Activated CD4-positive, alpha-beta T cell treated with anti-CD3 and anti-CD28 coated beads, Interleukin-2, amount 10 ng/mL, durations not matched to agents 24 days and 14 days (primary cell): ENCODE results near the gene SNCAIP. TPM values are rescaled to one million over a fixed set of nuclear protein-coding genes. Genes with fewer than 3 reads are reported as not detected.
"Not testable (repeated sequence)": the region's sequence is repeated elsewhere in the genome, so short reads cannot be mapped to it uniquely, and the experiment has no call there.

Source experiments
- DNase-seq: peaks from one replicate; pipeline ENCODE4 v3.0.0; 2022
- H3K27ac Mint-ChIP-seq: one replicate; pipeline ENCODE4 v1.8.0; 2022; ENCODE audit warnings: mild to moderate bottlenecking, mixed read lengths
- H3K27me3 Mint-ChIP-seq: one replicate; pipeline ENCODE4 v1.8.0; 2022; ENCODE audit warnings: mixed read lengths
- H3K36me3 Mint-ChIP-seq: one replicate; pipeline ENCODE4 v1.8.0; 2022; ENCODE audit warnings: low read depth, mild to moderate bottlenecking, mixed read lengths
- H3K4me1 Mint-ChIP-seq: one replicate; pipeline ENCODE4 v1.8.0; 2021; ENCODE audit warnings: mixed read lengths
- H3K4me3 Mint-ChIP-seq: one replicate; pipeline ENCODE4 v1.8.0; 2022; ENCODE audit warnings: mild to moderate bottlenecking, moderate library complexity, mixed read lengths
- H3K9me3 Mint-ChIP-seq: one replicate; pipeline ENCODE4 v1.8.0; 2021; ENCODE audit warnings: mixed read lengths
- intact Hi-C: fragments of 100-400 bp; cut with micrococcal nuclease; formaldehyde crosslinking; loops from one replicate; pipeline ENCODE4 v1.15.1; 2023
- total RNA-seq: library from RNA; stranded (reverse); gene quantifications from 2 replicates; pipeline ENCODE4 v1.2.3, GENCODE V29; 2022

SNCAIP gene
- total RNA-seq, 1 donor from 2014 or later: not detected

GRCh38 chr5:122382938-122383337 lies 70.9 kb downstream of the SNCAIP start:
- H3K4me3 Mint-ChIP-seq, DNase-seq, H3K27ac Mint-ChIP-seq, H3K9me3 Mint-ChIP-seq, H3K36me3 Mint-ChIP-seq, H3K27me3 Mint-ChIP-seq, H3K4me1 Mint-ChIP-seq, intact Hi-C loops: not testable (repeated sequence)

GRCh38 chr5:122384739-122385235 lies 72.8 kb downstream of the SNCAIP start:
- H3K4me1 Mint-ChIP-seq: no peaks in the 10 kb centered on the region
- no peaks in the 10 kb centered on the region for H3K27me3 Mint-ChIP-seq
- no peaks in the 10 kb centered on the region for H3K36me3 Mint-ChIP-seq
- DNase-seq: no peak
- peaks cover 7% of the 10 kb centered on the region for H3K9me3 Mint-ChIP-seq
- intact Hi-C loops: no loop called here
- H3K4me3 Mint-ChIP-seq: no peak overlapping the region
- no peak overlapping the region for H3K27ac Mint-ChIP-seq

GRCh38 chr5:122385286-122385685 lies 73.2 kb downstream of the SNCAIP start:
- Mint-ChIP-seq H3K36me3 (no peaks in the 10 kb centered on the region), H3K27ac (no peak overlapping the region), H3K4me1 (no peaks in the 10 kb centered on the region), H3K27me3 (no peaks in the 10 kb centered on the region), H3K9me3 (peaks cover 7% of the 10 kb centered on the region), H3K4me3 (no peak overlapping the region)
- intact Hi-C loops: no loop called here
- DNase-seq: no peak

- intact Hi-C loops: no loop called here
- H3K36me3 Mint-ChIP-seq: no peaks in the 10 kb centered on the region
- DNase-seq: no peak
- no peaks in the 10 kb centered on the region for H3K27me3 Mint-ChIP-seq
- no peak overlapping the region for H3K27ac Mint-ChIP-seq
- no peaks in the 10 kb centered on the region for H3K4me1 Mint-ChIP-seq
- peaks cover 7% of the 10 kb centered on the region for H3K9me3 Mint-ChIP-seq
- no peak overlapping the region for H3K4me3 Mint-ChIP-seq
Observed at GRCh38 chr5:122385808-122386207, 73.8 kb downstream of the SNCAIP start.

- Mint-ChIP-seq H3K36me3 (no peaks in the 10 kb centered on the region), H3K4me3 (no peak overlapping the region), H3K4me1 (no peaks in the 10 kb centered on the region), H3K27me3 (no peaks in the 10 kb centered on the region), H3K9me3 (no peaks in the 10 kb centered on the region), H3K27ac (no peak overlapping the region)
- intact Hi-C loops: no loop called here
- DNase-seq: no peak
Observed at GRCh38 chr5:122390154-122390553, 78.1 kb downstream of the SNCAIP start.

- Mint-ChIP-seq H3K4me1 (no peaks in the 10 kb centered on the region), H3K9me3 (no peaks in the 10 kb centered on the region), H3K27ac (no peak overlapping the region), H3K36me3 (no peaks in the 10 kb centered on the region), H3K4me3 (no peak overlapping the region), H3K27me3 (no peaks in the 10 kb centered on the region)
- intact Hi-C loops: no loop called here
- no peak for DNase-seq
Observed at GRCh38 chr5:122390694-122391093, 78.7 kb downstream of the SNCAIP start.

- no peak overlapping the region for H3K27ac Mint-ChIP-seq
- no peaks in the 10 kb centered on the region for H3K9me3 Mint-ChIP-seq
- H3K4me3 Mint-ChIP-seq: no peak overlapping the region
- no peaks in the 10 kb centered on the region for H3K36me3 Mint-ChIP-seq
- no peaks in the 10 kb centered on the region for H3K27me3 Mint-ChIP-seq
- no peaks in the 10 kb centered on the region for H3K4me1 Mint-ChIP-seq
- intact Hi-C loops: no loop called here
- no peak for DNase-seq
Observed at GRCh38 chr5:122391621-122392020, 79.6 kb downstream of the SNCAIP start.

GRCh38 chr5:122392224-122392623 lies 80.2 kb downstream of the SNCAIP start:
- no peaks in the 10 kb centered on the region for H3K4me1 Mint-ChIP-seq
- intact Hi-C loops: no loop called here
- no peak overlapping the region for H3K27ac Mint-ChIP-seq
- no peaks in the 10 kb centered on the region for H3K27me3 Mint-ChIP-seq
- H3K4me3 Mint-ChIP-seq: no peak overlapping the region
- no peaks in the 10 kb centered on the region for H3K9me3 Mint-ChIP-seq
- no peaks in the 10 kb centered on the region for H3K36me3 Mint-ChIP-seq
- DNase-seq: no peak

- H3K4me3 Mint-ChIP-seq: no peak overlapping the region
- no peak overlapping the region for H3K27ac Mint-ChIP-seq
- H3K9me3 Mint-ChIP-seq: no peaks in the 10 kb centered on the region
- H3K27me3 Mint-ChIP-seq: no peaks in the 10 kb centered on the region
- DNase-seq: no peak
- intact Hi-C loops: no loop called here
- H3K4me1 Mint-ChIP-seq: no peaks in the 10 kb centered on the region
- no peaks in the 10 kb centered on the region for H3K36me3 Mint-ChIP-seq
Observed at GRCh38 chr5:122392824-122393223, 80.8 kb downstream of the SNCAIP start.

GRCh38 chr5:122394284-122394930 lies 82.4 kb downstream of the SNCAIP start:
- H3K27me3 Mint-ChIP-seq: no peaks in the 10 kb centered on the region

GRCh38 chr5:122398016-122398415 lies 86.0 kb downstream of the SNCAIP start:
- H3K4me1 Mint-ChIP-seq: no peaks in the 10 kb centered on the region
- no peaks in the 10 kb centered on the region for H3K9me3 Mint-ChIP-seq
- no peaks in the 10 kb centered on the region for H3K36me3 Mint-ChIP-seq
- intact Hi-C loops: no loop called here
- no peak overlapping the region for H3K27ac Mint-ChIP-seq
- no peak for DNase-seq
- no peak overlapping the region for H3K4me3 Mint-ChIP-seq
- no peaks in the 10 kb centered on the region for H3K27me3 Mint-ChIP-seq

More at GRCh38 chr5:122394284-122394930, 82.4 kb downstream of the SNCAIP start:
- intact Hi-C loops: no loop called here
- Mint-ChIP-seq H3K36me3 (no peaks in the 10 kb centered on the region), H3K4me1 (no peaks in the 10 kb centered on the region), H3K27ac (no peak overlapping the region), H3K9me3 (no peaks in the 10 kb centered on the region), H3K4me3 (no peak overlapping the region)
- no peak for DNase-seq

GRCh38 chr5:122400341-122400740 lies 88.3 kb downstream of the SNCAIP start:
- no peaks in the 10 kb centered on the region for H3K36me3 Mint-ChIP-seq

GRCh38 chr5:122400938-122401337 lies 88.9 kb downstream of the SNCAIP start:
- Mint-ChIP-seq H3K27ac (no peak overlapping the region), H3K27me3 (no peaks in the 10 kb centered on the region), H3K36me3 (no peaks in the 10 kb centered on the region), H3K9me3 (no peaks in the 10 kb centered on the region), H3K4me1 (no peaks in the 10 kb centered on the region), H3K4me3 (no peak overlapping the region)
- DNase-seq: no peak
- intact Hi-C loops: no loop called here

More at GRCh38 chr5:122400341-122400740, 88.3 kb downstream of the SNCAIP start:
- Mint-ChIP-seq H3K4me3 (no peak overlapping the region), H3K4me1 (no peaks in the 10 kb centered on the region), H3K9me3 (no peaks in the 10 kb centered on the region), H3K27me3 (no peaks in the 10 kb centered on the region), H3K27ac (no peak overlapping the region)
- intact Hi-C loops: no loop called here
- DNase-seq: no peak

- intact Hi-C loops: no loop called here
- H3K4me3 Mint-ChIP-seq: no peak overlapping the region
- no peaks in the 10 kb centered on the region for H3K9me3 Mint-ChIP-seq
- DNase-seq: no peak
- no peaks in the 10 kb centered on the region for H3K4me1 Mint-ChIP-seq
- H3K27me3 Mint-ChIP-seq: no peaks in the 10 kb centered on the region
- H3K36me3 Mint-ChIP-seq: no peaks in the 10 kb centered on the region
- H3K27ac Mint-ChIP-seq: no peak overlapping the region
Observed at GRCh38 chr5:122401976-122402725, 90.1 kb downstream of the SNCAIP start.
